Activated T-helper 2 cell treated with anti-CD3 and anti-CD28 coated beads, Interferon-gamma antibody, Interleukin-2, Interleukin-4, amounts not matched to agents 10 μg/mL and 5 μg/mL and 100 μg/mL, durations not matched to agents 14 hours and 24 hours and 36 hours (primary cell): ENCODE results near the gene ASB9. TPM values are rescaled to one million over a fixed set of nuclear protein-coding genes. Genes with fewer than 3 reads are reported as not detected.
"Not testable (repeated sequence)": the region's sequence is repeated elsewhere in the genome, so short reads cannot be mapped to it uniquely, and the experiment has no call there.

ENCODE experiments used
- DNase-seq: peaks from one replicate; pipeline ENCODE4 v3.0.0; 2021; ENCODE audit warnings: low spot score
- H3K27ac Mint-ChIP-seq: one replicate; pipeline ENCODE4 v1.8.0; 2021; ENCODE audit warnings: mixed read lengths
- H3K27me3 Mint-ChIP-seq: one replicate; pipeline ENCODE4 v1.8.0; 2021; ENCODE audit warnings: low read depth, mixed read lengths
- H3K36me3 Mint-ChIP-seq: one replicate; pipeline ENCODE4 v1.8.0; 2021; ENCODE audit warnings: low read depth, mixed read lengths
- H3K4me1 Mint-ChIP-seq: one replicate; pipeline ENCODE4 v1.8.0; 2021; ENCODE audit warnings: low read depth, mixed read lengths
- H3K4me3 Mint-ChIP-seq: one replicate; pipeline ENCODE4 v1.8.0; 2021; ENCODE audit warnings: low read depth, mild to moderate bottlenecking, moderate library complexity, mixed read lengths
- H3K9me3 Mint-ChIP-seq: one replicate; pipeline ENCODE4 v1.8.0; 2021; ENCODE audit warnings: mixed read lengths
- intact Hi-C: fragments of 100-400 bp; cut with micrococcal nuclease; formaldehyde crosslinking; loops from one replicate; pipeline ENCODE4 v1.15.1; 2023
- total RNA-seq: library from RNA; stranded (reverse); gene quantifications from 2 replicates; pipeline ENCODE4 v1.2.3, GENCODE V29; 2022

Gene ASB9, protein sequence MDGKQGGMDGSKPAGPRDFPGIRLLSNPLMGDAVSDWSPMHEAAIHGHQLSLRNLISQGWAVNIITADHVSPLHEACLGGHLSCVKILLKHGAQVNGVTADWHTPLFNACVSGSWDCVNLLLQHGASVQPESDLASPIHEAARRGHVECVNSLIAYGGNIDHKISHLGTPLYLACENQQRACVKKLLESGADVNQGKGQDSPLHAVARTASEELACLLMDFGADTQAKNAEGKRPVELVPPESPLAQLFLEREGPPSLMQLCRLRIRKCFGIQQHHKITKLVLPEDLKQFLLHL
- total RNA-seq, result 0.11 and 0.78 TPM in 2 replicates

DNA sequence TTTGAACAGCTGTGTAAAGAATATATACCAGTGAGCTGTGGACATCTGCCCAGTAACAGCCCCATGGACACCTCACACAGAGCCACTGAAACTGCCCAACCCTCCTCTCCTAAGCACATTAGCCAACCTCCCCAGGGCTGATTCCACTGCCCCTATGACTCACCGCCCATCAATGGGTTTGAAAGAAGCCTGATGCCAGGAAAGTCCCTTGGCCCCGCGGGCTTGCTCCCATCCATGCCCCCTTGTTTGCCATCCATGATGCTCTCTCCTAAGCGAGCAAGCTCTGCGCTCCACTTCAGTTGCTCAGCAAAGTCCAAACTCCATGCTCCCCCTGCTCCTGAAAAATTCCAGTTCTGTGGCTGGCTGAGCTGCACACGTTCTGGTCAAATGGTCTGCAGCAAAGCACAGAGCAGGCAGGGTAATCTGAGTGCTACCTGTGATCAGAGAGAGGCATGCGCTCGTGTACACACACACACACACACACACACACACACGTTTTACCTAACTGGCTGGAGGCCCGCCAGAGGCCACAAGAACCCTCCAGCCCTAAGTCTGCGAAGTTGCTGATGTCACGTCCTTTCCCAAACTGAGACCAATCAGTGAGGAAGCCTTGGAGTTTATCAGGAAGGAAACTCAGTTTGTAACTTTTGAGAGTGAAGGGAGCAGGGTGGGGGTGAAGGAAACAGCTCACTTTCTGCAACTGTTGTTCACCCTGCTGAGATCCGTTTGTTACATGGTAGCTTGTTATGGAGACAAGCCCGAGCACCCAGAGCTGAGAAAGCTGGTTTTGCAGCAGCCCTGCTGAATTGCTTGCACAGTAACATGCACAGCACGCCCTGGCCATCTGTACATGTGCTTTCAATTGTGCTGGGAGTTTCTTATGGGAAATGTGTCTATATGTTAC lies at the start of gene ASB9:
Gene ASB9, minus strand, starts transcription at position 466 of the 904 bp plus-strand sequence. Its CDS starts 209 bp downstream, at position 257.
- H3K4me1 Mint-ChIP-seq, result peaks cover 5% of the 10 kb centered on the region
- H3K4me3 Mint-ChIP-seq, result no peak within 1 kb of the TSS
- H3K36me3 Mint-ChIP-seq, result no peaks in the 10 kb centered on the region
- H3K9me3 Mint-ChIP-seq, result no peaks in the 10 kb centered on the region
- intact Hi-C loops, result no loop called here
- no peak for DNase-seq
- H3K27me3 Mint-ChIP-seq, result no peaks in the 10 kb centered on the region
- H3K27ac Mint-ChIP-seq, result no peak within 1 kb of the TSS

DNA sequence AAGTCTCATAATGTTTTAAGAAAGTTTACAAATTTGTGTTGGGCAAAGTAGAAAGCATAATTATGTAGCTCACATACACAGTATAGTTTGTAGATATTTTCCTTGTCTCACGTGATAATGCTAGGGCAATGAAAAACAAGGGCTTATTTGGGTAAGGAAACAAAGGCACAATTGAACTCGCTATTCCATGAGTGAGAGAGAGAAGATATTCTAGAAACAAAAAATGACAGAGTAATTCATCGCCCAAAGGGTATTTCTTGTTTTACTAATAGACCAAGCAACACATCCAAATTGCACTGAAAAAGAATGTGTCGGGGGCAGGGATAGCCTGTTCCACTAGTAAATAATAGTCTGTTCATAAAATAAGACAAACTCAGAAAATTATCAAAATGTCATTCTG lies 49.2 kb upstream of the ASB9 start:
- no peaks in the 10 kb centered on the region for H3K4me1 Mint-ChIP-seq
- intact Hi-C loops, result no loop called here
- DNase-seq, result no peak
- H3K36me3 Mint-ChIP-seq, result peaks cover 33% of the 10 kb centered on the region
- H3K27me3 Mint-ChIP-seq, result no peaks in the 10 kb centered on the region
- H3K27ac Mint-ChIP-seq, result no peak overlapping the region
- H3K9me3 Mint-ChIP-seq, result no peaks in the 10 kb centered on the region
- H3K4me3 Mint-ChIP-seq, result no peak overlapping the region

DNA sequence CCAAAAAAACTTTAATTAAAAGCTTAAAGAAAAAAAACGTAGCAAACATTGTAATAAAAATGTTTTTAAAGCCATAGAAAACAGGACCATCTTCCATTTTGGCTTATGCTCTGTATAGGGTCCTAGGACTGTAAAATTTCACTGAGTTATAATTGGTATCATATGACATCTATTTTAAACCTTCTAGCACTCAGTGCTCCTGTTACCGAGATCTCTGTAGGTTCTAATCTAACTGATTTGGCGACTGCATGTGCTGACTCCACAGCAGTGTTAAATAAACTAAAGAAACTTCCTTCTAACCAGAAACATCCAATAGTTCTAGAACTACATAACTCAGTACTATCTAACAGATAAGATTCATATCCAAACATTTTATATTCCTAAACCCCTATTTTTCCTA lies 45.6 kb upstream of the ASB9 start, which contains the start of gene ASB11:
Gene ASB11, minus strand, starts transcription at position 132 of the 400 bp plus-strand sequence. Its CDS starts 35 bp downstream, at position 97.
- intact Hi-C loops, result no loop called here
- DNase-seq, result no peak

DNA sequence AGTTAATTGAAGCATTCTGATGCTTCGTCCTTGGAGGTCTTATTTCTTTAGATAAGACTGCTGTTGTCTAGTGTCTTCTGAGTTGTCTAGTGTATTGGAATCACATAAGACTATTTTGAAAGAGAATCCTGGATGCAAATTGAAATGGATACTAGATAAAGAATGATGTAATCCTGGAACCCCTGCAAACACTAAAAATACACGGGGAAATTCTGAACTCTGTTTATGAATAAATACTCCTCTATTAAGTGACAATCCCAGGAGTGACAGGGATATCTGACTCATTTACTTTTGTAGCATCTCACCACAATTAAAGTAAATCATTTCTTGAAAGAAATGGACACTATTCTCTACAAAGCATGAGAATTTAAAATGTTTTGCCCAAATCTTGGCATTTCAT lies 44.6 kb upstream of the ASB9 start:
- Mint-ChIP-seq H3K4me1 (no peaks in the 10 kb centered on the region), H3K27me3 (no peaks in the 10 kb centered on the region), H3K36me3 (peaks cover 8% of the 10 kb centered on the region), H3K9me3 (no peaks in the 10 kb centered on the region), H3K4me3 (no peak overlapping the region), H3K27ac (no peak overlapping the region)
- DNase-seq, result no peak
- intact Hi-C loops, result no loop called here

More for the DNA sequence above, 45.6 kb upstream of the ASB9 start, which contains the start of gene ASB11:
- Mint-ChIP-seq H3K4me1 (no peaks in the 10 kb centered on the region), H3K27me3 (no peaks in the 10 kb centered on the region), H3K9me3 (no peaks in the 10 kb centered on the region), H3K36me3 (peaks cover 13% of the 10 kb centered on the region), H3K4me3 (no peak within 1 kb of the TSS), H3K27ac (no peak within 1 kb of the TSS)

DNA sequence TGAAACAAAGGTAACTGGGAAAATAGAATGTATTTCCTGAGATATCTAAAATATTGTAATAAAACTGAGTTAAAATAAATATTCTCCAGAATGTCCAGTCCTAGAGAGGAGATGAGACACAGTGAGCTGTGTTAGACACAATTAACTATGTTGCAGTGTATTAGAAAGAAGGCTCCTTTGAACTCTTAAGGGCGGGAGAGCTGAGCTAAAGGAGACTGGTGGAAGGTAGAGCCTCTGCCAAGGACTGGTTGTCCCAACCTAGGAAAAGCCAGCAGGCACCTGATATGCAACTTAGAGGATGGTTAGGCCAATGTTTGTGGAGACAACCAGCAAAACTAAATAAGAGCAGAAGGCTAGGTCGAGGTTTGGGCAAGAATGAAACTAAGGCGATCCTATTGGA lies 41.2 kb upstream of the ASB9 start:
- intact Hi-C loops, result no loop called here
- no peak for DNase-seq
- Mint-ChIP-seq H3K27me3 (no peaks in the 10 kb centered on the region), H3K36me3 (no peaks in the 10 kb centered on the region), H3K27ac (no peak overlapping the region), H3K4me1 (no peaks in the 10 kb centered on the region), H3K9me3 (no peaks in the 10 kb centered on the region), H3K4me3 (no peak overlapping the region)

DNA sequence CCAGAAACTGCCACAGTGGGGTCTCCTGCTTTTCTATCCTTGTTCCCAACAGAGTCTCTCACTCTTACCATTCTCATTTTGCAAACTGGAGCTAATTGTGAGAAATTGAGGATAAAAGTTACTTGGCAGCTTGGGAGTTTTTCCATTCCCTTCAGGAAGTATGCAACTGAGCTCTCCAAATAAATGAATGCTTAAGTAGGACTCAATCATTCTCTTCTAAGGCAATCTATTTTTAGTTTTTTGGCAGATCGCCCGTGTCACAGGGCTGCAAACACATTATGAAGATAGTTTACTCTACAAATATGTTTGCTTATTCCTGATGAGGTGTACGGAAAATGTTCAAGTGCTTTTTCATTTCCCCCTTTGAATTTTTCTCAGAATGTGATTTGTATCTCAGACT lies 40.2 kb upstream of the ASB9 start:
- no peaks in the 10 kb centered on the region for H3K9me3 Mint-ChIP-seq
- H3K27ac Mint-ChIP-seq, result no peak overlapping the region
- no peaks in the 10 kb centered on the region for H3K36me3 Mint-ChIP-seq
- no peaks in the 10 kb centered on the region for H3K27me3 Mint-ChIP-seq
- no peak overlapping the region for H3K4me3 Mint-ChIP-seq
- intact Hi-C loops, result no loop called here
- no peak for DNase-seq
- H3K4me1 Mint-ChIP-seq, result no peaks in the 10 kb centered on the region

DNA sequence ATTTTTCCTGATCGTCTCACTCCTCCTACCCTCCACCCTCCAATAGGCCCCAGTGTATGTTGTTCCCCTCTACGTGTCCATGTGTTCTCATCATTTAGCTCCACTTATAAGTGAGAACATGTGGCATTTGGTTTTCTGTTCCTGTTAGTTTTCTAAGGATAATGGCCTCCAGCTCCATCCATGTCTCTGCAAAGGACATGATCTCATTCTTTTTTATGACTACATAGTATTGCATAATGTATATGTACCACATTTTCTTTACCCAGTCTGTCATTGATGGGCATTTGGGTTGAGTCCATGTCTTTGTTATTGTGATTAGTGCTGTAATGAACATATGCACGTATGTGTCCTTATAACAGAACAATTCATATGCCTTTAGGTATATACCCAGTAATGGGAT lies 36.0 kb upstream of the ASB9 start:
- H3K36me3 Mint-ChIP-seq, intact Hi-C loops, H3K9me3 Mint-ChIP-seq, H3K27ac Mint-ChIP-seq, H3K4me1 Mint-ChIP-seq, H3K27me3 Mint-ChIP-seq, H3K4me3 Mint-ChIP-seq, DNase-seq: not testable (repeated sequence)

DNA sequence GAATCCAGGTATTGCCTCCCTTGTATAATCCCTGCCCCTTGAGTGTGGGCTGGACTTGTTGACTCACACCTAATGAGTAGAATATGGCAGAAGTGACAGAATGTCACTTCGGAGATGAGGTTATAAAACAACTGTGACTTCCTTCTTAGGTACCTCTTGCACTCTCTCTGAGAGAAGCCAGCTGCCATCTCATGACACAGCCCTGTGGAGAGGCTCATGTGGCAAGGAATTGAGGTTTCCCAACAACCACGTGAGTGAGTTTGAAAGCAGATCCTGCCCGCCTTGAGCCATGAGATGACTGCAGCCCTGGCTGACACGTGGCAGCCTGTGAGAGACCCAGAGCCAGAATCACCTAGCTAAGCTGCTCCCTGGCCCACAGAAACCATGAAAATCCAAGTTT lies 32.0 kb upstream of the ASB9 start:
- intact Hi-C loops, result loop anchor here (5.0 kb wide), 1 partner anchor 165 kb away; no protein-coding TSS in a partner anchor
- no peak for DNase-seq
- Mint-ChIP-seq H3K27ac (no peak overlapping the region), H3K4me3 (no peak overlapping the region), H3K9me3 (no peaks in the 10 kb centered on the region), H3K4me1 (peaks cover 7% of the 10 kb centered on the region), H3K36me3 (no peaks in the 10 kb centered on the region), H3K27me3 (no peaks in the 10 kb centered on the region)

DNA sequence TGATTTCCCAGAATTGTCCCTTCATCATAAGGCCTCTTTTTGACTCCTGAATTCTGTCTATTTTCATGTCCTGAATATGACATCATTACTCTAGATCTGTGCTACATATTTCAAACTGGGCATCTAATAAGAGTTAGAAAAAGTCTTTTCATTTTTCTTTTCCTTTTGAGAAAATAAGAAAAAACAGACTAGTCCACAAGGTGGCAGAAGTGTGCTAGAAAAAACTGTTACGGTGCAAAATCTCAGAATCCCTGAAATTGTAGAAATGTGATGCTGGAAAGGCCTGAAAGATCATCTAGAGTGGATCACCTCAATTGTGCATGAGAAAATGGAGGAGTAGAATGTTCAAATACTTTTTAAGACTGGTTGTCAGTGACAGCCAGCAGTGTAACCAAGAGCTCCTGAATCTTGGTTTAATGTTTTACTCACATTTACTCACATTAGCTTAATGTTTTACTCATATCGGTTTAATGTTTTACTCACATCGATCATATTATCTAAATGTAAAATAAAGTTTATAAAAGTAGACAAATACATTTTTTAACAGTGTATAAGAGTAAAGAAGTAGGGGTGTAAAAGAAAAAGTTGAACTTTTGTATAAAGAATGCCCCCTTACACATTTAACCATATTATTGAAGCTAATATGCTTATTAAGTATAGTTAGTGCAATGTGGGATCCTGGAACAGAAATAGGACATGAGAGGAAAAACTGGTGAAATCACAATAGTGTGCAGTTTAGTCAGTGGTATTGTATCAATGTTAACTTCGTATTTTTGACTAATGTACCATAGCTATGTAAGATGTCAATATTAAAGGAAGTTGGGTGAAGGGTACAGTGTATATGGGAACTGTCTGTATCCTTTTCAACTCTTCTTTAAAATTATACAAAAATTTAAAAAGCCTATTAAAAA lies 30.3 kb upstream of the ASB9 start:
- Mint-ChIP-seq H3K27me3 (no peaks in the 10 kb centered on the region), H3K36me3 (no peaks in the 10 kb centered on the region), H3K9me3 (no peaks in the 10 kb centered on the region), H3K4me3 (no peak overlapping the region), H3K27ac (no peak overlapping the region), H3K4me1 (peaks cover 7% of the 10 kb centered on the region)
- no peak for DNase-seq
- intact Hi-C loops, result loop anchor here (5.0 kb wide), 1 partner anchor 167 kb away; no protein-coding TSS in a partner anchor

DNA sequence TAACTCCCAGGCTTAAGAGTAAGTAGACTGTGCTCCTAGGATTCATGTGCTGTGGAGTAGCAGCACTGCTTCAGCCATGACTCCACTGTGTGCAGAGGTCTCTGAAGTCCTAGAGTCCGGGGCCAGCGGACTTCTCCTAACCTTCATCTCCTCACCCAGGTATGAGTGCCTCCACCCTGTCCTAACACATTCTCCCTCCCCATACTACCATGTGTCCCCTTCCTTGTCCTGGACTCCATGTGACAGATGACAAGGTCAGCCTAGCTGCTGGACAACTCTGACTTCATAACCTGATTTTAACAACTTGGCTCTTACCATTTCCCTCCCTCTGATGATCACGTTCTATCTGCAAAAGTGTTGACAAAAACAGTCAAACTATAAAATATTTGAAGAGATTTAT lies 28.9 kb upstream of the ASB9 start:
- H3K27me3 Mint-ChIP-seq, result no peaks in the 10 kb centered on the region
- no peak for DNase-seq
- H3K27ac Mint-ChIP-seq, result no peak overlapping the region
- H3K4me3 Mint-ChIP-seq, result no peak overlapping the region
- H3K4me1 Mint-ChIP-seq, result peaks cover 7% of the 10 kb centered on the region
- intact Hi-C loops, result no loop called here
- H3K36me3 Mint-ChIP-seq, result no peaks in the 10 kb centered on the region
- H3K9me3 Mint-ChIP-seq, result no peaks in the 10 kb centered on the region

DNA sequence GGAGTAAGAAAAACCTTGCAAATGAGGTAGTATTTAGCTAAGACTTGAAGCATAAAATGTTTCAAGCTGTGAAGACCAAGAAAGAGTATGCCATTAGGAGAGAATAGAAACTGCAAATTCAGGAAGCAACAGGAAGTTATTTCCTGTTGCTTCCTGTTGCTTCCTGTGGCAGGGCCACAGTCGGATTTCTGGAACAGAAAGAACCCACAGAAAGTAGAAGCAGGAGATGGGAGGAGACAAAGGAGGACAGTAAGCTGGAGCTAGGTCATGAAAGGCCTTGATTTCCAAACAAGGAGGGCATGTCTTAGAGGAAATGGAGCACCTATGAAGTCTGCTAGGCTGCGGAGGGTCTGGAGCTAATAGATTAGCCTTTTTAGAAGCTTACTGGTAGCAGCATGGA lies 28.3 kb upstream of the ASB9 start:
- no peak for DNase-seq
- H3K27ac Mint-ChIP-seq, result no peak overlapping the region
- H3K9me3 Mint-ChIP-seq, result no peaks in the 10 kb centered on the region
- H3K36me3 Mint-ChIP-seq, result no peaks in the 10 kb centered on the region
- no peaks in the 10 kb centered on the region for H3K27me3 Mint-ChIP-seq
- peaks cover 7% of the 10 kb centered on the region for H3K4me1 Mint-ChIP-seq
- intact Hi-C loops, result no loop called here
- H3K4me3 Mint-ChIP-seq, result no peak overlapping the region

DNA sequence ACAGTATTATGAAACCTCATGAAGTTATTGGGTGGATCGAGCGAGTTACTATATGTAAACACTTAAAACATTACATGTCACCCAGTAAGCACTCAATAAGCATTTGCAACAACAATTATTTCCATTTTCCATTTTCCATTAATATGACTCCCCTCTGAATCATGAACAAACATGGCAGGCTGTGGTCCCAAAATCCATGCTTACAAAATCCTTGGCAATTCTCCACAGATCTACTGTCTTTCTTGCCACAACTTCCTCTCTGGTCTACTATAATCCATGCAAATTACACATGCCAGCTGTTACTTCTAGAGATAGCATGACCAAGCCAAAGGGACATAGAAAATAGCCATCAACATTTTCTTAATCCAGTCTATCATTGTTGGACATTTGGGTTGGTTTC lies 23.6 kb upstream of the ASB9 start:
- Mint-ChIP-seq H3K36me3 (no peaks in the 10 kb centered on the region), H3K9me3 (no peaks in the 10 kb centered on the region), H3K4me1 (no peaks in the 10 kb centered on the region), H3K27me3 (no peaks in the 10 kb centered on the region), H3K4me3 (no peak overlapping the region), H3K27ac (no peak overlapping the region)
- intact Hi-C loops, result no loop called here
- no peak for DNase-seq
